ENCODE measurements around the gene C19orf81.

GRCh38 chr19:50602935-50603334 lies 46.3 kb upstream of the C19orf81 start:
- TF ChIP-seq CTCF (IDR thresholded peaks at IDR 0.05), result no peak
- TF ChIP-seq POLR2AphosphoS5 (IDR thresholded peaks at IDR 0.05), result no peak
- TF ChIP-seq POLR2A (IDR thresholded peaks at IDR 0.05; ENCODE audit: low read depth), result no peak
- TF ChIP-seq EP300 (IDR thresholded peaks at IDR 0.05), result no peak

All from esophagus muscularis mucosa (tissue), 4 donors.